NAMALWA (cell line): Measurements from ENCODE around the gene HSPB7.
"Not testable (repeated sequence)": the region's sequence is repeated elsewhere in the genome, so short reads cannot be mapped to it uniquely, and the experiment has no call there.

Source experiments
- DNase-seq: peaks from one replicate; pipeline ENCODE4 v3.0.0-alpha.2; 2015; ENCODE audit warnings: low spot score

Gene HSPB7

DNA sequence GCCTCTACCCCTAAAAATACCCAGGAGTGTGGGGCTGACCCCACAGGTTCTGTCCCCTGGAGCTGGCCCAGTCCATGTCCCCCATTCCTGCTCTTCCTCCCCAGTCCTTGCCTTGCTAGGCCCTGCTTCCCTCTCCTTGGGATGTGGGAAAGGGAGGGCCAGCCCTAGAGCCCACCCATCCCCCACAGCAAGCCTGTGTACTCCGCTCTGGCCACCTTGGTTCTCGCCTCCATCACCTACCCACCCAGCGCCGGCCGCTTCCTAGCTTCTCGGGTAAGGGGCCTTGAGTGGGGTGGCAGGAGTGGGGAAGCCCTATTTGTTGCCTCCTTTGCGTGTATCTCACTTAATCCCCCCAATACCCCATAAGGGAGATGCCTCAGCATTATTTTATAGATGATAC, 32.5 kb upstream of the HSPB7 start:
- no peak for DNase-seq

DNA sequence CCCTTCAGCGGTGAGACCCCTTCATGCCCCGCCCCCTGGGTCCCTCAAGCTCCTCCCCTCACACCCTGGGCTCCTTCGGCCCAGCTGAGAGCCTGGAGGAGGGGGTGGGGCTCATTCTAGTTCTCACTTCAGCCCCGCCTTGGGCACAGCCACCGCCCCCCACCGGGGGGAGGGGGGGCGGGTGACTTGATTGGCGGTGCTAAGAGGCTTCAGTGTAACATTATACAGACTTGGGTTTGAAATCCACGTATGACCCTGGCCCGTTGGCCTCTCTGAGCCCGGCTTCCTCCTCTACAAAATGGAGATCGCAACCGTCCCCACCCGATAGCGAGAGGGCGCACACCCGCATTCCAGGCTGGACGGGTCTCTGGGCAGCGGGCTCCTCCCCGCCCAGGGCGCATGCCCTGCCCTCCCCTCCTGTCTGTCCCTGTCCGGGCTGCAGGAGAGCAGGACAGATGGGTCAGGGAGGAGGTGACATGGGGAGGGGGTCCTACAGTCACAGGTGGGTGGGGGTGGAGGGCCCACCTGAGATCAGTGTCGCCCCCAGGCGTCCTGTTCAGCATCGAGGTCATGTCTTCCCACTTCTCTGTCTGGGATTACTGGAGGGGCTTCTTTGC, 30.8 kb upstream of the HSPB7 start:
- peak; percentile 83 for DNase-seq

GRCh38 chr1:16047791-16048475, 30.1 kb upstream of the HSPB7 start:
- no peak for DNase-seq

- DNase-seq = no peak
Measured at GRCh38 chr1:16046842-16047241, 29.0 kb upstream of the HSPB7 start.

- no peak for DNase-seq
Measured at GRCh38 chr1:16043950-16044349, 26.1 kb upstream of the HSPB7 start.

DNA sequence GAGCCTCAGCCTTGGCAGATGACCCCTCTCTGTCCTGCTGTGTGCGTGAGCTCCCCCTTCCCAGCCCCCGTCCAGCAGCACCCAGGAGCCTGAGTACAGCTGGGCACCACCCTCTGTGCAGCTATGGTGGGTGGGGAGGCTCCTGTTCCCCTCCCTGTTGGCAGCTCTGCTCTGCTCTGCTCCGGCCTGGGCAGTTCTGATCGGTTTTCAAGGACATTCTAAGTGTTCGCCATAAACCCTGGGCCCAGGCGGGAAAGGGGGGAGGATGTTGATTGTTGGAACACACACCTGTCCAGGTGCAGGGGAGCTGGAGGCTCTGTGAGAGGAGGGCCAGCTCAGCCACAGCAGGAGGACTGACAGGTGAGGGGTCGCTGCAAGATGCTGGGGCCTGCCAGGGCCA, 25.7 kb upstream of the HSPB7 start, which contains the start of gene CLCNKB:
CLCNKB (plus strand) TSS at position 262 of the 400 bp plus-strand sequence. CDS start 711 bp downstream, outside the sequence.
- no peak for DNase-seq

DNA sequence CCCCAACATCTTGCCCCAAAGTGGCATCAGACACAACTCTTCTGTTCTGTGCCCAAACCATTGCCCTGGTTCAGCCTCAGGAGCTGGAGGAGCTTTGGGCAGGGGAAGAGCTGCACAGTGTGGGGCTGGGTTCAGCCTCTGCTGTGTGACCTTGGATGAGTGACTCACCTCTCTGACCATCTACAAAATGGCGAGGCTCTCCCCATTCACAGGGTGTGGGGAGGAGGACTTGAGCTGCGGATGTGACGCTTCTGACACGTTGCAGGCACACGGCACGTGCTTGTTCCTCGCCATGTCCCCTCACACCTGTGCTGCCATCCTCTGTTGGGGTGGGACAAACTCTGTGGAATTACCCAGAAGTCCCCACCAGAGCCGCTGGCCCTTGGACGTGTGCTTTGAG, 24.8 kb upstream of the HSPB7 start:
- DNase-seq = not testable (repeated sequence)

DNA sequence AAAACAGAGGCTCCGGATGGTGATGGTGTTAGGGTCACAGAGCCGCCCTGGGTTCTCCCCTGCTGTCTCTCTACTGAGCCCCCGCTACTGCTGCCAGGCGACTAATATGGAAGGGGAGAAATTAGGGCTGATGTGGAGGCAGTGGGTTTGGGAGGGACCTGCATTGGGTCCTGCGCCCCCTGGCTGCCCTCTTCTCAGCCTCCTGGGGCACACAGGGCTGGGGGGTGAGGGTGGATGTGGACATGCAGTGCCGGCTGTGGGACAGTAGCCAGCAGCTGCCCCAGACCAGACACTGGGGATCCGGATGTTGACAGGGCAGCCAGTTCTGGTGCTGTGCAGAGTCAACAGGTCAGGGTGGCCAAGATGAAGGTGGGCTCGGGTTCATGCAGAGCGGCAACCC, 24.3 kb upstream of the HSPB7 start:
- DNase-seq = peak; percentile 49

DNA sequence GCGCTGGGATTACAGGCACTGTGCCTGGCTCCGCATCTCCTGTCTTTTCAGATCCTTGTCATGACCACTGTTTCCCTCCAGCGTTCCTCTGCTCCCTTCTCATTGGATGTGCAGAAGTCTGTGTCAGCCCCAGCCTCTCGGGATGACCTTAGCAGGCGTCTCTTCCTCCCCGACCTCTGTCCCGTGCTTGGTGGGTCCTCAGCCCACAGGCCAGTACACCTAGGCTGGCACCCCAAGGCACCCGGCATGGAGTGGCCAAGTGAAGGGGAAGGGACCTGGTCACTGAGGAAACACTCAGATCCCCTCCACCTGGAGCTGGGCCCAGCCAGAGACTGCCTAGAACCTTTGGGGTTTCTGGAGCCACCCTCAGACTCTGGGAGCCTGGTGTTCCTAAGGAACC, 23.4 kb upstream of the HSPB7 start:
- DNase-seq = no peak

- DNase-seq = not testable (repeated sequence)
Measured at GRCh38 chr1:16039871-16040270, 22.0 kb upstream of the HSPB7 start.

DNA sequence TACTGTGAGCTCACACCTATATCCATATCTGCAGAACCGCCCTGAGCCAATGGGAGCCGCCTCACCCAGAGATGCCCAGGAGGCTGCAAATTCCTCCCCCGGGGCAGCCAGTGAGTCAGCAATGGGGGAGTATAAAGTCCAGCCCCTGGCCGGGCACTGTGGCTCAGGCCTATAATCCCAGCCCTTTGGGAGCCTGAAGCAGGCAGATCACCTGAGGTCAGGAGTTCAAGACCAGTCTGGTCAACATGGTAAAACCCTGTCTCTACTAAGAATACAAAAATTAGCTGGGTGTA, 20.7 kb upstream of the HSPB7 start:
- no peak for DNase-seq

DNA sequence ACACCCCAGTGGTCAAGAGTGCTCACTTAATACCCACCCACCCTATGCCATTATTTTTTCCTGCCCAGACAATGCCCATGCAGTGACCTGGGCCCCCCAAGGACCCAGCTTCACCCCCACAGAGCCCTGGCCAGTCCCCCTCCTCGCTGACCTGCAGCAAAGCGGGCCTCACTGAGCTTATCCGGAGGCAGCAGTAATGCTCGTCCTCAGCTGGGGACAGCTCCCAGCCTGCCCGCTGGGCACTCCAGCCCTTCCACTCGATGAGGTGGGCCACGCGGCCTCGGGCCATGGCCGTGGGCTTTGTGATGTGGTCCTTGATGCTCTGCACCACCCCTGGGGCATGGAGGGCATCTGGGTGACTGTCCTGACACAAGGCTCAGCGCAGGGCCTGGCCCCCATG, 18.6 kb upstream of the HSPB7 start:
- DNase-seq = not testable (repeated sequence)

GRCh38 chr1:16033103-16033632, 15.3 kb upstream of the HSPB7 start:
- DNase-seq = not testable (repeated sequence)

DNA sequence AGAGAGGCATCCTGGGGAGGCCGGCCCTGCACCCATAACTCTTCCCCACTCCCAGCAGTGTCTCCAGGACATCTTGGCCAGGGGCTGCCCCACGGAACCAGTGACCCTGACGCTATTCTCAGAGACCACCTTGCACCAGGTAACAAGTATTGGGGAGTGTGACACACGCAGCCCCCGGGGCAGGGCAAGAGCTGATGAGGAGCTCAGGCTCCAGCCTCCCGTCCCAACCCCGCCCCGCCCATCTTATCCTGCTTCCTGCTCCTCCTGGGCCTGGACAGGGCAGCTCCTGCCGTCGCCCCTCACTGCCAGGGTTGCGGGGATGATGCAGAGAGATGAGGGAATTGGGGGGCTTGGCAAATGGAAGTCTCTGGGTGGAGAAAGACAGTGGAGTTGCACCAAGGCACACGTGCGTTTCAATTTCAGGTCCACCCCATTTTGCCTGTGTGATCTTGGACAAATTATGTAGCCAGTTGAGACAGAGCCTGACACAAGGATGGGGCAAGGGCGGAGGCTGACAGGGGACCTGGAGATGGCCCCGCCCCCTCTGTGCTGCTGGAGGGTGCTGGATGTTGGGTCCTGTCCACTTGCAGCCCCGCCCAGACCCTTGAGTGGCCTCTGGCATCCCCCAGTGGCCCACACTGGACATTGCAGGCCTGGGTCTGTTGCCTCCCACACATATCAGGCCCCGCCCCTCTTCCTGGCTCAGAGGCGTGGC, 14.7 kb upstream of the HSPB7 start:
- DNase-seq = peak; percentile 89

- no peak for DNase-seq
Measured at GRCh38 chr1:16031551-16031950, 13.7 kb upstream of the HSPB7 start.

DNA sequence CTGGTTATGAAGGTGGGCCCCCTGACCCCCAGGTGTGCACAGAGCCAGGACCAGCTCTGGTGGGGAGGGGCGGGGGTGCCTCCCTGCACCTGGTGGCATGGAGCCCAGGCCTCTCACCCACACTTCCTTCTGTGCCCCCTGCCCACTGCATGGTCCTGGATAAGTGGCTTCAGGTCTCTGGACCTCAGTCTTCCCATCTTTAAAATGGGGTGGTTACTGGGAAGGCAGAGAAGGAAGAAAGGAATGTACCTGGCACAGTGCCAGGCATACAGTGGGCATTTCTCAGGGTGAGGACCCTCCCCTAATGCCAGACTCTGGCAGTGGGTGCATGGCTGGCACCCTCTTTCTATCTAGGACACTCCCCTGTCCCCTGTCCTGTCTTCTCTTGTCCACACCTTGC, 11.4 kb upstream of the HSPB7 start:
- no peak for DNase-seq

DNA sequence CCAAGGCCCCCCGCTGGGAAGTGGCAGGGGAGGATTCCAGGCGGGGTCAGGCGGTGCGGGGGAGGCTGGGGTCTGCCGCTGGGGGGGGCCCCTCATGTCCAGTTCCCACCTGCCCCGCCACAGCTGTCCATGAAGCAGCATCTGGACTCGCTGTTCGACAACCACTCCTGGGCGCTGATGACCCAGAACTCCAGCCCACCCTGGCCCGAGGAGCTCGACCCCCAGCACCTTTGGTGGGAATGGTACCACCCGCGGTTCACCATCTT, 11.1 kb upstream of the HSPB7 start:
- not testable (repeated sequence) for DNase-seq

DNA sequence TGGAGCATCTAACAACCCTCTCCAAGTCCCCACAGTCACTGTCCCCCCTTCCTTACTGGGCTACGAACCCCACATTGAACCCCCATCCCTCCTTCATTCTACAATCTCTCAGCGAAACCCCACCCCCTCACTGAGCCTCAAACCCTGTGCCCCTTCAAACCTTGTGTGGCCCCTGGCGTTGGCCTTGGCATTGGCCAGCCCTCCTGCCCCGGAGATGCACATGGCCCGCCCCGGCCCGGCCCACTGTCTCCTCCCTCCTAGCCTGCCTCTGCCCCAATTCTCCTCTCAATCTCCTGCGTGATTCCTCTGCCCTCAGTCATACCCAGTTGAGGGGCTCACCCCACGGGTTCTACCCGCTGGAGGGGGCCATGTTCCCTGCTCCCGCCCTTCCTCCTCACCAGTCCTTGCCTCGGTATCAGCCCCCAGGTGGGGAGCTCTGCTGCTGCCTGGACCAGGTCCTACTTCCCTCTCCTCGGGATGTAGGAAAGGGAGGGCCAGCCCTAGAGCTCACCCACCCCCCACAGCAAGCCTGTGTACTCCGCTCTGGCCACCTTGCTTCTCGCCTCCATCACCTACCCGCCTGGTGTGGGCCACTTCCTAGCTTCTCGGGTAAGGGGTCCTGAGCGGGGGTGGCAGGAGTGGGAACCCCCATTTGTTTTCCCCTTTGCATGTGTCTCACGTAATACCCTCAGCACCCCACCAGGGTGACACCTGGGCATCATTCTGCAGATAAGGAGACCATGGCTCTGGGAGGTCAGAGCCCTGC, 10.6 kb upstream of the HSPB7 start:
- DNase-seq = no peak

GRCh38 chr1:16026723-16027484, 9.1 kb upstream of the HSPB7 start:
- DNase-seq = peak; percentile 83

GRCh38 chr1:16026302-16026701, 8.5 kb upstream of the HSPB7 start:
- DNase-seq = not testable (repeated sequence)

GRCh38 chr1:16023050-16023653, 5.3 kb upstream of the HSPB7 start:
- no peak for DNase-seq
